Muscle layer of duodenum (tissue), 2 donors: ENCODE measurements around the gene ARL5C.

Experiments
- H3K27ac ChIP-seq: one replicate; pipeline ENCODE4 v1.7.0; 2013; ENCODE audit warnings: mild to moderate bottlenecking, low read length
- H3K27me3 ChIP-seq: one replicate; pipeline ENCODE4 v1.7.0; 2013; ENCODE audit warnings: low read depth, mild to moderate bottlenecking, control low read depth, low read length
- H3K36me3 ChIP-seq, 2 donors: one replicate each; pipeline ENCODE4 v1.7.0; 2013; ENCODE audit warnings: low read length in 2 of 2, control low read depth in 1 of 2, mild to moderate bottlenecking in 1 of 2; ENCODE audit not compliant: insufficient read depth in 2 of 2, control insufficient read depth in 1 of 2
- H3K4me1 ChIP-seq, 2 donors: one replicate each; pipeline ENCODE4 v1.7.0; 2013; ENCODE audit warnings: low read length in 2 of 2, mild to moderate bottlenecking in 2 of 2, control low read depth in 1 of 2, moderate library complexity in 1 of 2; ENCODE audit not compliant: insufficient read depth in 2 of 2, control insufficient read depth in 1 of 2
- H3K4me3 ChIP-seq, 2 donors: one replicate each; pipeline ENCODE4 v1.7.0; 2013; ENCODE audit warnings: low read length in 2 of 2, low read depth in 1 of 2, mild to moderate bottlenecking in 1 of 2
- H3K9me3 ChIP-seq, 2 donors: one replicate each; pipeline ENCODE4 v1.7.0; 2013; ENCODE audit warnings: low read length in 2 of 2, control low read depth in 1 of 2, mild to moderate bottlenecking in 1 of 2; ENCODE audit not compliant: control insufficient read depth in 1 of 2
- donor health status: healthy.

ARL5C gene

GRCh38 chr17:39200070-39200879 is 34.3 kb upstream of the ARL5C start, which contains the start of gene RPL19:
TSS of gene RPL19 (plus strand) at chr17:39200283. CDS start at chr17:39200345, 62 bp downstream.
- peaks cover 31 to 44% of the 10 kb centered on the region in 2 donors for H3K36me3 ChIP-seq
- peaks cover 9 to 41% of the 10 kb centered on the region in 2 donors for H3K4me1 ChIP-seq
- H3K27ac ChIP-seq, result peak within 1 kb of the TSS; percentile 100
- H3K4me3 ChIP-seq, result peak within 1 kb of the TSS; percentile 95 to 97
- no peaks in the 10 kb centered on the region for H3K9me3 ChIP-seq
- no peaks in the 10 kb centered on the region for H3K27me3 ChIP-seq

DNA sequence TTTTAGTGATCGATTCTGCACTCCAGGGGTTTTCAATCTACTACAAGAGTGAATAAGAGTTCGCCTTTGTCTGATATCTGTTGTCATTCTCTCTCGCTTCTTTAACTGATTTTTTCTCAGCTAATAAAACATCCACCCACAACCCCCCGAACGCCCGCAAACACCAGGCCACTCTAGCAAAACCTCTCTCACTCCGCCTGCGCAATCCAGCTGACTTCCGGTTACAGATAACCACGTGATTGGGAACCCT is 33.8 kb upstream of the ARL5C start:
- Histone ChIP-seq H3K9me3 (no peaks in the 10 kb centered on the region), H3K4me1 (peaks cover 9 to 47% of the 10 kb centered on the region in 2 donors), H3K36me3 (peaks cover 26 to 39% of the 10 kb centered on the region in 2 donors), H3K27me3 (no peaks in the 10 kb centered on the region), H3K4me3 (peak overlapping the region; percentile 95 to 97), H3K27ac (peak overlapping the region; percentile 100)

GRCh38 chr17:39198186-39198566 is 32.2 kb upstream of the ARL5C start:
- Histone ChIP-seq H3K9me3 (no peaks in the 10 kb centered on the region), H3K4me1 (peaks cover 9 to 54% of the 10 kb centered on the region in 2 donors), H3K36me3 (peaks cover 14 to 27% of the 10 kb centered on the region in 2 donors), H3K27me3 (no peaks in the 10 kb centered on the region), H3K4me3 (peak overlapping the region; percentile 26 to 73), H3K27ac (no peak overlapping the region)

DNA sequence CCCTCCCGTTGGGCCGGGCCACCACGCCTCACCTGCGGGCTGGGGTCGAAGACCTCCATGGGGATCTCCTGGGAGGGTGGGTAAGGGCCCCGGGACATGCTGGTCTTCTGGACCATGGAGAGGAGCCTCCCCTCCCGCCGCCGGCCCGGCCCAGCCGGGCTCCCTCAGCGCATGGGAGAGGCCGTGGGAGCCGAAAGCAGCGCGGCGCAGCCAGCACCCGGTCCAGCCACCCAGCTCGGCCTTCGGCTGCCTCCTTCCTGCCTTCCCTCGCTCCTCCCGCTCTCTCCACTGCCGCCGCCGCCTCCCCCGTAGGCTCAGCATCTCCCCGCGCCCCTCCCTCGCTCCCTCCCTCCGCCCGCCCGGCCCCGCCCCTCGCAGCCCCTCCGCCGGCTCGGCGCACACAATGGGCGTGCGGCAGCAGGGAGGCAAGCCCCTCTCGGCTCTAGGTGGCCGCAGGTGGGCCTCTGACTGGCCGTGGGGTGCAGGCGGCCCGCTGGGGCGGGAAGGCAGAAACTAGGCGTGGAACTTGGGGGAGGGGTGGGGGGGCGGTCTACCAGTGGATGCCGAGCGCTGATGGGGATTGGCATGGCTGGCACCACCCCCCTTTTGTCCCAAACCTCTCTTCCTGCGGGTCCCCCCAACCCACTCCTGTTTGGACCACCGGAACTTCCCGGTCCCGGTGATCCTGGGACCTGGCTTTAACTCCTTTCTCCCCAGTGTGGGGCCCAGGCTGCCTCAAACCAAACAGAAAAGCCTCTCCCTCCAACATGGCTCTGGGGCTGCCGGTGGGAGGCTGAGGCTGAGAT is 31.6 kb upstream of the ARL5C start, which contains the start of gene CACNB1:
Gene CACNB1 (minus strand): TSS at position 290 of the 806 bp plus-strand sequence. CDS start 174 bp downstream, at position 116.
- Histone ChIP-seq H3K4me1 (peaks cover 9 to 54% of the 10 kb centered on the region in 2 donors), H3K27me3 (no peaks in the 10 kb centered on the region)

GRCh38 chr17:39196808-39197291 is 30.9 kb upstream of the ARL5C start:
- H3K27me3 ChIP-seq, result no peaks in the 10 kb centered on the region
- peak overlapping the region; percentile 56 to 73 for H3K4me3 ChIP-seq
- H3K27ac ChIP-seq, result no peak overlapping the region
- no peaks in the 10 kb centered on the region for H3K9me3 ChIP-seq
- H3K4me1 ChIP-seq, result peaks cover 9 to 47% of the 10 kb centered on the region in 2 donors
- H3K36me3 ChIP-seq, result peaks cover 10 to 21% of the 10 kb centered on the region in 2 donors

More for the DNA sequence above, 31.6 kb upstream of the ARL5C start, which contains the start of gene CACNB1:
- H3K27ac ChIP-seq, result no peak within 1 kb of the TSS
- H3K9me3 ChIP-seq, result no peaks in the 10 kb centered on the region
- H3K36me3 ChIP-seq, result peaks cover 11 to 21% of the 10 kb centered on the region in 2 donors
- peak within 1 kb of the TSS; percentile 56 to 73 for H3K4me3 ChIP-seq

DNA sequence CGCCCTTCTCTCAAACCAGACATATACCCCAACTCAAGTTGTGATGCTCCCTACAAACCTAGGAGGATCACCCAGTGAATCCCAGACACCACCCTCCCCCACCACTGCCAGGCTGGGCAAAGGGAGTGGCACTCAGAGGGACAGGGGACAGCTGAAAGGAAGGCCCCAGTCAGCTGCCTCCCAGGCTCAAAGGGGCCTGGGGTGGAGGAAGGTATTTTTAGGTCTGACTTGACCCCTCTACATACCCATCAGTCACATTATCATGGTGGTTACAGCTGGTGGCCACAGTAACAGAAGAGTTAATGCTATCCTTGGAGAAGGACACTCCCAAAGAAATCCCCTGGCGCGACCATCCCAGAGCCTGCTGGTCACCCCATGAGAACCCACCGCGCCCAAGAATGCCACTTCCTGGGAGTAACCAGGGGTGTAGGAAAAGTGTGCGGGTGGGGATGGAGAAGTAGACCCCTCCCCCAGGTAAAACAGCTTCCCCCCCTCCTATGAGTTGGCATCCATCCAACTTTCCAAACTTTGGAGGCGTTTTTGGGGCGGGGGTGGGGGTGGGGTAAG is 30.4 kb upstream of the ARL5C start:
- H3K27ac ChIP-seq, result no peak overlapping the region
- H3K27me3 ChIP-seq, result no peaks in the 10 kb centered on the region
- peaks cover 9 to 42% of the 10 kb centered on the region in 2 donors for H3K4me1 ChIP-seq
- H3K4me3 ChIP-seq, result peak overlapping the region; percentile 37 to 73
- peaks cover 7 to 21% of the 10 kb centered on the region in 2 donors for H3K36me3 ChIP-seq
- no peaks in the 10 kb centered on the region for H3K9me3 ChIP-seq

DNA sequence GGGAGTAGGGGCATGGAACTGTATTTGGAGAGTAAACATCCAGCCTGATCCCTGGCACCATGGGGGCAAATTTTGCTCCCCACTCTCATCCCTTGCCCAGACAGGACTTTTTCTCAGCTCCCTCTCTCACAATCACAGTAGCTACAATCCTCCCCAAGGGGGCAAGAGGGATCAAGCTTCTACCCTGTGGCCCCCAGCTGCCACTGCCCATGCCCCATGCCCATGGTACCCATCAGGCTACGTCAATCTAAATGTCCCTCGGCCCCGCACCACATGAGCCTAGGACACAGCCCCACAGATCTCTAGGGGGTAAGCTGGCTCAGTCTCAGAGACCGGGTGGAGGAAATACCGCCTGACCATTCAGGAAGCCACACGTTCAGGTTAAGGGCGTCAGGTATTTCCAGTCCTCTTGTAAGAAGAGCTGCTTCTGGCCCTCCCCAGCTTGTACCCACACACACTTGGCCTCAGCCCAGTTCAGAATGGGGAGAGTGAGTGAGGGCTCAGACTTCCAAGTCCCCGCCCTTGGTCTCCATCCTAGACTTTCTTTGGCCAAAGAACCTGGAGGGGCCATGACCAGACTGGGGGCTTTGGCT is 29.7 kb upstream of the ARL5C start:
- H3K4me1 ChIP-seq, result peaks cover 4 to 35% of the 10 kb centered on the region in 2 donors
- H3K27ac ChIP-seq, result no peak overlapping the region
- no peaks in the 10 kb centered on the region for H3K27me3 ChIP-seq
- peak overlapping the region in 1 of 2 donors; percentile 73 for H3K4me3 ChIP-seq
- no peaks in the 10 kb centered on the region for H3K9me3 ChIP-seq
- peaks cover 11 to 23% of the 10 kb centered on the region in 2 donors for H3K36me3 ChIP-seq

DNA sequence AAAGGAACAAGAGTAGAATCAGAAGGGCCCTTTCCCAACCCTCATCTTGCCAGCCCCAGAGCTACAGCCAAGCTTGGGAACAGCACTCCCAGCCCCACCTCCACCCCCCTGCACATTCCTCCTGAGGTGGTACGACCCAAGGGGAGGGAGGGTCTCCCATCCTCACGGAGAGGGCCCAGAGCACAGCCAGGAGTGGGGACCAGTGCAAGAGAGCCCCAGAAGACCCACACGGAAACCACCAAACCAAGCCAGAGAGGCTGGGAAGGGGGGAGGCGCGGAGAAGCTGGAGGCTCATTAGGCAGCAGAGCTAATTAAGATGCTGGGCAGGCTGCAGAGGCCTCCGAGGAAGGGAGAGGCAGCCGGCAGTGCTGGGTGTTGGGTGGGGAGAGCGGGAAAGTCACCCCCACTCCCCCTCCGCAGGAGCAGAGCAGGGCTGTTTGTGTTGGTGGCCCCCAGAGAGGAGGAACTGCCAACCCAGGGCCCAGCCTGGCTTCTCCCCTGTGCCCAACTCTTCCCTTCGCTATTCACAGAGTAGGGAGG is 29.1 kb upstream of the ARL5C start:
- no peak overlapping the region for H3K4me3 ChIP-seq
- no peaks in the 10 kb centered on the region for H3K27me3 ChIP-seq
- peaks cover 11 to 18% of the 10 kb centered on the region in 2 donors for H3K36me3 ChIP-seq
- no peak overlapping the region for H3K27ac ChIP-seq
- no peaks in the 10 kb centered on the region for H3K9me3 ChIP-seq
- H3K4me1 ChIP-seq, result peaks cover 4 to 35% of the 10 kb centered on the region in 2 donors

DNA sequence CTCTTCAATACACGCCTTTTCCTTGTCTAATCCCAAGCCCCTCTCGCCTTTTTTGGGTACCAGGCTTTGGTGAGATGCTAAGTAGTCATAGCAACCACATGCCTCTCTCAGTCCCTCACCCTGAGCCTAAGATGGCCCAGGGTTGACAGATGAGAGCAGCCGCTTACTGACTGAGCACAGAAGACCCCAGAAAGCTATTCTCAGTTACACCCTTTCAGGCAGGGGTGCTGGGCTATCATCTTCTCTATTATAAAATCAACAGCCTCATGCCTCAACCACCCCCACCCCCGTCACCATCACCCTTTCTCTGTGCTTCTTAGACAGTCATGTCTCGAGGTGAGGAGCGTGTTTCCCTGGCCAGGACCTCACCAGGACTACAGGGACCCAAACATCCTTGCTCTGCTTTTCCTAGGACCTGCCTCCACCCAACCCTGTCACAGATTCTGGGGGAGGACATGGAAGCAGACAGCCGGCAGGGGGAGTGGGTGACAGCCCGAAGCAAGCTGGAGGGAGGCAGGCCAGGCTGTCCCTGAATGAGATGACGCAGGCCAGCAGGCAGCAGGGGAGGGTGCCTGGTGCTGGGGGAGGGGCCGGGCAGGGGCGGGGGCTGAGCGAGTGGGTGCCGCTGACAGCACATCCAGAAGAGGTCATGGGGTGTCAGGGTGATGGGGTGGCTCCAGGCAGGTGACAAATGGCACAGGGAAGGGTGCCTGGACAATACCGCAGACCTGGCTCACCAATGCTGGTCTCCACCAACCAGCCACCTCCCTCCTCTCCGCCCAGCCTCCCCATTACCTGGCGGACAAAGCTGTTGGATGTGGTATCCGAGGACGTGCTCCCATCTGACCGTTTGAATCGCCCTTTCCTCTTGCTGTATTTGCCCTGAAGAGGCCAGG is 28.4 kb upstream of the ARL5C start:
- Histone ChIP-seq H3K4me3 (no peak overlapping the region), H3K27ac (no peak overlapping the region), H3K36me3 (peaks cover 11 to 17% of the 10 kb centered on the region in 2 donors), H3K4me1 (peaks cover 4 to 35% of the 10 kb centered on the region in 2 donors), H3K9me3 (no peaks in the 10 kb centered on the region), H3K27me3 (no peaks in the 10 kb centered on the region)

- H3K9me3 ChIP-seq, result no peaks in the 10 kb centered on the region
- no peak overlapping the region for H3K4me3 ChIP-seq
- peaks cover 4 to 30% of the 10 kb centered on the region in 2 donors for H3K4me1 ChIP-seq
- H3K27ac ChIP-seq, result no peak overlapping the region
- no peaks in the 10 kb centered on the region for H3K27me3 ChIP-seq
- H3K36me3 ChIP-seq, result peaks cover 11 to 21% of the 10 kb centered on the region in 2 donors
Observed at GRCh38 chr17:39193346-39193745, 27.4 kb upstream of the ARL5C start.
